HL-60 (cell line): ENCODE data around the gene GPR42.

ENCODE experiments used
- GABPA ChIP-seq: IDR thresholded peaks from 2 replicates; pipeline ENCODE4 v1.6.1; 2012; ENCODE audit warnings: low read depth
- POLR2AphosphoS5 ChIP-seq: IDR thresholded peaks from 2 replicates; pipeline ENCODE4 v1.6.1; 2012; ENCODE audit warnings: low read depth
- REST ChIP-seq: IDR thresholded peaks from 2 replicates; pipeline ENCODE4 v1.6.1; 2012; ENCODE audit warnings: low read depth; ENCODE audit not compliant: insufficient replicate concordance
- SPI1 ChIP-seq: IDR thresholded peaks from 2 replicates; pipeline ENCODE4 v1.6.1; 2012; ENCODE audit warnings: low read depth, mild to moderate bottlenecking, borderline replicate concordance
- TF ChIP-seq, protein P1 (sequence below): IDR thresholded peaks from one replicate; pipeline ENCODE4 v1.5.1; 2011; ENCODE audit warnings: low read length, control low read depth, inconsistent platforms; ENCODE audit not compliant: insufficient read depth

DNA sequence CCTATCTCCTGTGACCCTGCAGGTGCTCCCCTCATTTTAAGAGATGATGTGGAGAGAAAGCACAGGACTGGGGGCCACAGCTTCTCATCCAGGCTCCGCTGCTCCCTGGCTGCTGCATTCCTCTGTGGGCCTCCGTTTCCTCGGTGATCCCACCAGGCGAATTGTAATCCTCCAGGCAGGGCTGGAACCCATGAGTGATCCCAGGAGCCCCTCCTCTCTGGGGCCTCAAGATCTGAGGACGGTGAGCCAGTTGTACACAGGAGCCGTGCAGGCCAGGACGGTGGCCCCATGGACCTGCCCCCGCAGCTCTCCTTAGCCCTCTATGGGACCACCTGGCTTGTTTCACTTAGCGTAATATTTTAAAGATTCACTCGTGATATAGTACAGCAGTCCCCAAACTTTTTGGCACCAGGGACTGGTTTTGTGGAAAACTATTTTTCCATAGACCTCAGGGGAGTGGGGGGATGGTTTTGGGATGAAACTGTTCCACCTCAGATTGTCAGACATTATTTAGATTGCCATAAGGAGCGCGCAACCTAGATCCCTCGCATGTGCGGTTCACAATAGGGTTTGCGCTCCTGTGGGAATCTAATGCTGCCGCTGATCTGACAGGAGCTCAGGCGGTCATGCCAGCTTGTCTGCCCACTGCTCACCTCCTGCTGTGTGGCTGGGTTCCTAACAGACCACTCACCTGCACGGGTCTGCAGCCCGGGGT is 7.0 kb upstream of the GPR42 start:
- TF ChIP-seq, protein P1, sequence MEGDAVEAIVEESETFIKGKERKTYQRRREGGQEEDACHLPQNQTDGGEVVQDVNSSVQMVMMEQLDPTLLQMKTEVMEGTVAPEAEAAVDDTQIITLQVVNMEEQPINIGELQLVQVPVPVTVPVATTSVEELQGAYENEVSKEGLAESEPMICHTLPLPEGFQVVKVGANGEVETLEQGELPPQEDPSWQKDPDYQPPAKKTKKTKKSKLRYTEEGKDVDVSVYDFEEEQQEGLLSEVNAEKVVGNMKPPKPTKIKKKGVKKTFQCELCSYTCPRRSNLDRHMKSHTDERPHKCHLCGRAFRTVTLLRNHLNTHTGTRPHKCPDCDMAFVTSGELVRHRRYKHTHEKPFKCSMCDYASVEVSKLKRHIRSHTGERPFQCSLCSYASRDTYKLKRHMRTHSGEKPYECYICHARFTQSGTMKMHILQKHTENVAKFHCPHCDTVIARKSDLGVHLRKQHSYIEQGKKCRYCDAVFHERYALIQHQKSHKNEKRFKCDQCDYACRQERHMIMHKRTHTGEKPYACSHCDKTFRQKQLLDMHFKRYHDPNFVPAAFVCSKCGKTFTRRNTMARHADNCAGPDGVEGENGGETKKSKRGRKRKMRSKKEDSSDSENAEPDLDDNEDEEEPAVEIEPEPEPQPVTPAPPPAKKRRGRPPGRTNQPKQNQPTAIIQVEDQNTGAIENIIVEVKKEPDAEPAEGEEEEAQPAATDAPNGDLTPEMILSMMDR: no peak
- TF ChIP-seq REST (no peak), POLR2AphosphoS5 (no peak), GABPA (no peak), SPI1 (no peak)
